Epithelial cell of prostate (primary cell): ENCODE results near the gene ARAP3.

Experiments
- DNase-seq: peaks from one replicate; pipeline ENCODE4 v3.0.0-alpha.2; 2011; ENCODE audit warnings: low read depth, low spot score
- H3K27ac ChIP-seq: fragments of 450-650 bp; 2 replicates; pipeline ENCODE4 v1.5.1; 2017; ENCODE audit warnings: mild to moderate bottlenecking

The ARAP3 gene

DNA sequence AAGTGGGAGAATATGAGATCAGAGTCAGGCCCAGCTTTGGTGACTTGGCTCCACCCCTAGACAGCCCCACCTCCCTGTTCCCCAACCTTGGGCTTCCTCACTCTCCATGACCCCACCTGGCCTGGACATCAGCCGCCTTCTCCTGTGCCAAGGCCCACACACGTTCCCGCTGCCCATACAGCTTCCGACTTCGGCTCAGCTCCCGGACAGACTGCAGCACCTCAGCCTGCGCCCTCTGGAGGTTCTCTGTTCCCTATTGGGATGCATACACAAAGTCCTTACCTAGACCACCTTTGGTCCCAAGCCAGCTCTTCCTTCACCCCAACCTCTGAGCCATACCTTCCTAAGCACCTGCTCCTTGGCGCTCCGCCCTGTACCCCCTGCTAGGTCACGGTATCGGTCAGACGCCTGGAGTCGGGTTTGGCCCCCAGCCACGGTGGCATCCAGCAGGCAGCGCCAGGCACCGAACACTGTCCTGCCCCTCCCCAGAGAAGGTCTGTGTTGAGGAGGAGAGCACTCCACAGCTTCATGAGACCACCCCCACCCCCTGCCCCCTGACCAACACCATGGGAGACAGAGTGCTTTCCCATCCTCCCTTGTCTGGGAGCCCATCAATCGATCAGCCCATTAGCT, 32.9 kb downstream of the ARAP3 start:
- DNase-seq, result no peak

DNA sequence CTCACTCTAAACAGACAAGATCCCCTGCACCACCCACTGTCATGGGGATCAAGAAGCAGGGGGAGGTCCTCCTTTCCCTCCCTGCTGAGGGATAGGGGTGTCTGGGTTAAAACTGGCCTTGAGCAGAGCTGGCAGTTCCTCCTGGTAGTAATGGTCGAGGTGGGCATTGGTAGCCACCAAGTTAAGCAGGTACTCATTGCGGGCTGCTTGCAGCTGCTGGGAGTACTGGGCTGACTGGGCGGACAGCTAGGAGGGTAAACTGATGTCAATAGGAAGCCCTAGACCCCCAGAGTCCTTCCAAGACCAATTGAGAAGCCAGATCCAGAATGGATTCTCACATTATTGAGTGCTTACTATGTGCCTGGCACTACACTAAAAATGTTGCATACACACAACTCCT, 34.2 kb downstream of the ARAP3 start:
- no peak overlapping the region for H3K27ac ChIP-seq
- DNase-seq, result no peak

More for the DNA sequence above, 32.9 kb downstream of the ARAP3 start:
- no peak overlapping the region for H3K27ac ChIP-seq

DNA sequence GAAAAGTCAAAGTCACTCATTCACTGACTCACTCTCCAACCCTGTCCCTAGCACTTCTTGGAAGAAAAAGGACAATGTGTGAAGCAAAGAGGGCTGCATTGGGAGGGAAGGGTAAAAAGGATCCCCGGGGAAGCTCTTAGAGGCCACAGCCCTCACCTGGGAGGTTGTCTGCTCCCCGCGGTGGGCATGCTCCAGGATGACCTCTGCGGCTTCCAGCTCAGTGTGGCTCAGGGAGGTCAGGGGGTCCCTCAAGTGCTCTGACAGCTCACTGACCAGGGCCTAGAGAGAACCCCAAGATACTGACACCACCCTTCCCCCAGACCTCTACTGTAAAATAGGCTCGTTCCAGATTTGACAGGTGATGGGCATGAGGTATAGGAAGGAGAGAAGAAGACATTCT, 34.8 kb downstream of the ARAP3 start:
- no peak for DNase-seq
- no peak overlapping the region for H3K27ac ChIP-seq

DNA sequence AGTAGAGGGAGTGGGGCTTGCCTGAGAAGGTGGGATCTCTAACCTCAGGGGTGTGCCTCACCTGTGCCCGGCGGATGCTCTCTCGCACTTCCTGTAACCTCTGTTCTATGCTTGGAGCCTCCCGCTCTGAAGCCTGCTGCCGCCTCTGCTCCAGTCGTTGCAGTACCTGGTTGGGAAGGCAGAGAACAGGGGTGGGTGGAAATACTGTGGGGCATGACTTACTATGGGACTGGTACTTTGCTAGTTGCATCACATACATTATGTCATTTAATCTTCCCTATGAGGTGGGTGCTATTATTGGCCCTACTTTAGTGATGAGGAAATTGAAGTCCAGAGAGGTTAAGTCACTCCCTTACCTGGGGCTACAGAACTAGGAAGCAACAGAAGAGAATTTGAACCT, 36.0 kb downstream of the ARAP3 start:
- no peak overlapping the region for H3K27ac ChIP-seq
- DNase-seq, result peak; percentile 27

DNA sequence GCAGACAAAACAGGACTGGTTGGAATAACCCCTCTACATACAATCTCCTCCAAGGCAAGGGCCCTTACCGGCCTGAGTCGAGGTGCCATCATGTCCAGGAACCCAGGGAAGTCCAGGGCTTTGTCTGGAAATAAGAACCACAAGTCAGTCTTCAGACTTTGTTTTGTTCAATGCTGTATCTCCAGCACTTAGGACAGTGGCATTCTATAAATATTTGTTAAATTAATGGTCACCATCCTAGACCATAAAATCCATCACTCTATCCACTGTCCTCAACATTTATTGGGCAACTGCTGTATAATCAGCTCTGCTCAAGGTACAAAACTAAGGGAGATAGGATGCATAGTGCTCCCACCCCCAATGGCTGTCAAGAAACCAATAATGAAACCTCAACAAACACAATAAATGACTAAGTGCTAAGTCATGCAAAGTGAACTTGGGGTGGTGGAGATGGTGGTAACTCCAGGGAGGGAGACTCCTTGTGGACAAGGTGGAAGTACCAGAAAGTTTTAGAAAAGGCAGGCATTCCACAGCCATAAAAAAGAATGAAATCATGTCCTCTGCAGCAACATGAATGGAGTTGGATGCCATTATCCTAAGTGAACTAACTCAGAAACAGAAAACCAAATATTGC, 40.3 kb downstream of the ARAP3 start:
- no peak overlapping the region for H3K27ac ChIP-seq
- DNase-seq, result peak; percentile 60

DNA sequence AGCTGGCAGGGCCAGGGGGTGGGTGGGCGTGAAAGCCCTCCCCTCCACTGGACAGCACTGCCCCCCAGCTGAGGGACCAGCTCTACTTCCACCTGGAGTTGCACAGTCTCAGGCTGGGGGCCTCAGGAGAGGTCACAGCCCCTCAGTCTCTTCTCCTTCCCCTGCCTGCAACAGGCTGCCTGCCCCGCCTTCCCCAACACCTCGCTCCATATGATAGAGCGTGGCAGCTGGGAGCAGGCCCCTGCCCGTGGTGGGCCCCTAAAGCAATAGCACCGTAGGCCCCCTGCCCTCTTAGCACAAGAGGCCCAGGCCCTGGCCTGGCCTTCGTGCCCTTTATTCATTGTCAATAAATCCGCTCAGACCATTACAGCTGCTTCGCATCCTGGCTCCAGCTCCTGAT, 41.3 kb downstream of the ARAP3 start:
- no peak overlapping the region for H3K27ac ChIP-seq
- DNase-seq, result no peak

DNA sequence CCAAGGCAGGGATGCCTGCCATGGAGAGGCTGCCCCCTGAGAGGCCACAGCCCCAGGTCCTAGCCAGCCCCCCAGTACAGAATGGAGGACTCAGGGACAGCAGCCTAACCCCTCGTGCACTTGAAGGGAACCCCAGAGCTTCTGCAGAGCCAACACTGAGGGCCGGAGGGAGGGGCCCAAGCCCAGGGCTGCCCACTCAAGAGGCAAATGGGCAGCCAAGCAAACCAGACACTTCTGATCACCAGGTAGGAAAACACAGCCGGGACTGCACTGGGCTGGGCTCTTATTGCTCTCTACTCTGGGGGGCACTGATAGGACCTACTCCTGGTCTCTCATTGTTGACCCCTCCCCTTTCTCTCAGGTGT, 42.0 kb downstream of the ARAP3 start:
- no peak for DNase-seq
- no peak overlapping the region for H3K27ac ChIP-seq

DNA sequence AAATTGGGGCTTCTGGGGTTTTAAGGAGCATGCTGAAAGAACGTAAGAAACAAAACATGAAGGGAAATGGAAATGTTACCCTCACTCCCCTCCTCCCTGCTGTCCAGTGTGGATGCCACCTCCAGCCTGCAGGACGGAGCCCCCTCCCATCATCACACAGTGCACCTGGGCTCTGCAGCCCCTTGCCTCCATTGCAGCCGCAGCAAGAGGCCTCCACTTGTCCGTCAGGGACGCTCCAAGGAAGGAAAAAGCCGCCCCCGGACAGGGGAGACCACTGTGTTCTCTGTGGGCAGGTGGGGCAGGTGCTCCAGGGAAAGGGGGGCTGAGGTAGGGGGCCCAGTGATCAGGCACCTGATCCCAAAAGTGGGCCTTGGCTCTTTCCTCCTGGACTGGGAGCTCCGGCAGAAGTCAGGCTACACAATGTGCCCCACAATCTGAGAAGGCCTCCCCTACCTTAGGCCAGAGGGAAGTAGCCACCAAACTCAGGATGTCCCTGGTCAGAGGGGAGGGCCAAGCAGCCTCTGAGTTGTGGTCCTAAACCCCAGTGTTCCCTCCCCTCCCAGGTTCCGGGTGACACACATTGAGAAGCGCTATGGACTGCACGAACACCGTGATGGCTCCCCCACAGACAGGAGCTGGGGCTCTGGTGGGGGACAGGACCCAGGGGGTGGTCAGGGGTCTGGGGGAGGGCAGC, 42.5 kb downstream of the ARAP3 start:
- DNase-seq, result no peak
- H3K27ac ChIP-seq, result no peak overlapping the region

DNA sequence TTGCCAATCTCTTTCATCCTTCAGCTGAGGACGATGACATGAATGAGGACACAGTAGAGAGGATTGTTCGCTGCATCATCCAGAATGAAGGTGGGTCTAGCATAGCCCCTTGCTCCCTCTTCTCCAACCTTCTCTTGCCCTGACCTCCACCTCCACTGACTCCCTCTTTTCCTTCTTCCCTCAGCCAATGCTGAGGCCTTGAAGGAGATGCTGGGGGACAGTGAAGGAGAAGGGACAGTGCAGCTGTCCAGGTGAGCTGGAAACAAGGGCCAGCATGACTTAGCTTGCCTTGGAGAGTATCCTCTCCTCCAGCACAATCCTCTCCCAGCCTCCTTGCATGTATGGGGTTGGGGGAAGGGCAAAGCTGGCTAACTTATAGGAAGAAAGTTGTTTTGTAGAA, 43.3 kb downstream of the ARAP3 start:
- no peak overlapping the region for H3K27ac ChIP-seq
- no peak for DNase-seq

DNA sequence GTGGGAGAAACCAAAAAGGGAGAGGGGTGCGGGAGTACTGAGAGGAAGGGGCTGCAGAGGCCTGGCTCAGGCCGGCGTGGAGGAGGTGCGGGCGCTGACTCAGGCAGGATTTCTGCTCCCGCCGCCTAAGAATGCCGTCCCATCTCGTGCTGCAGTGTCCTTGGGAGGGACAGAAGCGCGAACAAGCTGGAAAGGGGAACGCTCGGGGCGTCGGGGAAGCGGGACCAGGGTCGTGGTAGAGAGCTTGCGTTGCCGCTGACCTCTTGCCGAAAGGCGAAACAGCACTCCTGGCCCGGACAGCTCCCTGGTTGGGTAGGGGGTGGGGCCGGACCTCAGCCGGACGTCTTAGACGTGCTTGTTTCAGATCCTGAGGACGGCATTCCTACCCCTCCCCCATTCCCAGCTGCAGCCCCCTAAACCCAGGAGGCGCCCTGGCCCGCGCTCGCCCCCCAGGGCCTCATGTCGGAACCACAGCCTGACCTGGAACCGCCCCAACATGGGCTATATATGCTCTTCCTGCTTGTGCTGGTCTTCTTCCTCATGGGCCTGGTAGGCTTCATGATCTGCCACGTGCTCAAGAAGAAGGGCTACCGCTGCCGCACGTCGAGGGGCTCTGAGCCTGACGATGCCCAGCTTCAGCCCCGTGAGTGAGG, 44.1 kb downstream of the ARAP3 start:
- H3K27ac ChIP-seq, result peak overlapping the region; percentile 58
- DNase-seq, result no peak

DNA sequence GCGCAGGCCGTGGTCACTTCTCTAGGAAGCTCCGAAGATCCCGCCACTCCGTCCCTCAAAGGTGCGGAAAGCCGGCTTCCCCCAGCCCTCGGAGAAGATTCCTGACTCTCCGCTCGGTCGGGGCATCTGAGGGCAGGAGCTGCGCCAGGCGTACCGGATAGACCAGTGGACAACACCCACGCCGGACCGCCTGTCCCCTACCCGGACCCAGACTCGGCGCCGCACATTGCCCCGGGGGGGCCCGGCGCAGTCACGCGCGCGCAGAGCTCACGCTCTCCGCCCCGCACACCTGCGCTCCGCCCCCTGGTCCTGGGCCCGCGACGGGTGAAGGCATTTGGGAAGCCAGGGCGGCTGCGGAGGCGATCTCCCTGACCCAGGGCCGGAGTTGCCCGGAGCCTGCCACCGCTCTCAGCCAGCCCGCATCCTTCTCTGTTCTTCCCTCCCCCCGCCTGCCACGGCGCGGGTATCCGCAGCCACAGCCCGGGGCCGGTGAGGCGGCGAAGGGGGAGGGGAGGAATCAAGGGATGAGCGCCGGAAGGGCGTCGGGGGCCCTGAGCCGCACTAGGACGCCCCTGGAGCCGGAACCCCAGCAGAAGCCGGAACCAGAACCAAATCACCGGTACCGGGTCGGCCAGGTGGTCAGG, 44.8 kb downstream of the ARAP3 start:
- DNase-seq, result no peak
- peak overlapping the region; percentile 58 for H3K27ac ChIP-seq

DNA sequence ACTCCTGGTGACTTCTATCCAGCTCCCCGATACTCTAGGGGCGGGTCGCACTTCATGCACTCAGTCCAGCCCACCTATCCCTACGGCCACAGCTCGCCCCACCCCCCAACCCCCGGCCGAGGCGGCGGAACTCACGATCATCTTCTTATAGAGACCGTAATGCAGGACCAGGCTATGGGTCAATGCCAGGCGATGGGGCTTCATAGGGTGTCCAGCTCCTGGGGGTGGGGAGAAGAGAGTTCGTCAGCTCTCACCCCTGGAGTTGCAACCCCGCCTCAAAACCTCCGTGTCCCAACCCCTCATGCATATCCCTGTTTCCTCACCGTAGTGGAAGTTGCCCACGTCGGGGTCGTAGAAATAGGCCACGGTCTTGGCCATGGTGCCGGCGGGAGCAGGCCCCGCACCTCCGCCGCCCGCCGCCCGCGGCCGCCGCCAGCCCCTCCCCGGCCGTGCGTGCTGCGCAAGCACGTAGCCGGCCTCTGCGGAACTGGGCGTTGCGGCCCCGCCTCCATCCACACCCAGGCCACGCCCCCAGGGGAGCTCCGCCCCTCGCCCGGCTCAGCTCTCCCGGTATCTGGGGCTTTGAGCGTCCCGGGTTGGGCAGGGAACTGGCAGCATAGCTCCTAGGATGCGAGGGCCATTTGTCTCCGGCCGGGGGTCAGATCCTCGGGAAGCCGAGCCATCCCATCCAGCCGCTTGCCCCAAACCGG, 45.5 kb downstream of the ARAP3 start, which contains the start of the genes HDAC3 and RELL2:
Gene HDAC3, minus strand, starts transcription at position 437 of the 710 bp plus-strand sequence. Its CDS starts 59 bp downstream, at position 378.
Gene RELL2, plus strand, starts transcription at position 585 of the 710 bp plus-strand sequence. CDS start 1,229 bp downstream, outside the sequence.
- H3K27ac ChIP-seq, result peak within 1 kb of the TSS; percentile 58
- no peak for DNase-seq

DNA sequence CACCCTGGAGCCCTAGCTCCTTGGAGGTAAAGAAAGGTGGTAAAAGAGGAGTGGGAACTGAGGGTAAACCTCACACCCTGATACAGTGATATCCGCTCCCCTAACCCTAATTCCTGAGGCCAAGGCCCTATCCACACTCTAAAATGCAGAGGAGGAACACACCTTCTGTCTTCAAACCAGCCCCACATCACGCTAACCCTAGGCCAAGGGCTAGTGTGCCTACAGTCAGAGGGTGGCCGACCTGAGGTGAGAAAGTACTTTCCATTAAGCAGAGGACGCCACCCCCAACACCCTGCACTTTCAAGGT, 46.0 kb downstream of the ARAP3 start:
- H3K27ac ChIP-seq, result peak overlapping the region; percentile 58
- no peak for DNase-seq

DNA sequence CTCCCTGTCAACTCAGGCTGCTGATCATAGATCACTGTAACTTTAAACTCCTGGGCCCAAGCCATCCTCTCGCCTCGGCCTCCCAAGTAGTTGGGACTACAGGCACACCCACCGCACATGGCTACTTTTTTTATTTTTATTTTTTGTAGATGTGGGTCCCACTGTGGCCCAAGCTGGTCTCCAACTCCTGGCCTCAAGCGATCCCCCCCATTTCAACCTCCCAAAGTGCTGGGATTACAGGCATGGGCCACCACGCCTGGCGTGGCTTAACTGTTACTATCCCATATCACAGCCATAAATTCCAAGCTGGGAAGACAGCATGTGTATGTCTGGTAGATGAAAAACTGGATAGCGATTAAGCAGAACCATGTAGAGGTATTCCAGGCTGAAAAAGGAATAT, 46.4 kb downstream of the ARAP3 start:
- no peak for DNase-seq
- H3K27ac ChIP-seq, result no peak overlapping the region

DNA sequence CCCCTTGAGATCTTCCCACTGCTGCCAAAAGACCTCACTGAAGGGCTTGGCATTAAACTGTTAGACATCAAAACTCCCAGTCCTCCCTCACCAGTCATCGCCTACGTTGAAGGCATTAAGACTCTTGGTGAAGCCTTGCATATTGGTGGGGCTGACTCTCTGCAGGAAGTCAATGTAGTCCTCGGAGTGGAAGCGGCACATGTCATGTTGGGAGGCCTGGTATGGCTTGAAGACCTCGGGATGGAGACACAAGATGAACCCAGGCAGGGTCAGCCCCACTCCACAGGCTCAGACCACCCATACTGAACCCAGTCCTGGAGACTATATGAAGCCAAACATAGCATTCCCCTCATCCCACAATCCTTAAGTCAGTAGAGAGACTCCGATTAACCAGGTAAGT, 47.3 kb downstream of the ARAP3 start:
- DNase-seq, result no peak
- H3K27ac ChIP-seq, result no peak overlapping the region

DNA sequence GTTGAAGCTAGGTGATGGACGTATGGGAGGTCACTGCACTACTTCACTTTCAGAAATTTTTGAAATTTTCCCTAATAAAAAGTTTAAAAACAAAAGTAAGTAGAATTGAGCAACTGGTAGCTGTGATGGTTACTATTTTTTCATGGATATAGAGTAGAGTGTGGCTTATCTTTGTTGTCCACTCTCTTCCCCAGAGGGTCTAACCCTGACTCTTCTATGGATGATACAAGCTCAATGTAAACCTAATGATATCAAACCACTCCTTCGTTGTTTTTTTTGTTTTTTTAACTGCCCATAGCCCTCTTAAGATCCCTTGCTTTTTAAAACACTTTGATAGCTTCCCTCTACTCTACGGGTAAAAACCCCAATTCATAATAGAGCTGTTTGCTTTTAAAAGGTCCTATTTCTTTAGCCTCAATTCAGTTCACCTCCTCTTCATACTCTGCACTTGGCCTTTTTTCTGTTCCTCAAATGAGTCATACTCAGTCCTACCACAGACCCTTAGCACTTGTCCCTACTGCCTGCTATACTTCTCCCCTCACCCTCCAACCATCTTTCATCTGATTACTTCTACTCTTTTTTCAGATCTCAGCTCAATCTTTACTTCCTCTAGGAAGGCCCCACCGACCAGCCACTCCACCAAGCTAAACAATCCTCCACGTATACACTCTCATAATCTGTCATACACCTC, 48.0 kb downstream of the ARAP3 start:
- no peak for DNase-seq
- no peak overlapping the region for H3K27ac ChIP-seq

DNA sequence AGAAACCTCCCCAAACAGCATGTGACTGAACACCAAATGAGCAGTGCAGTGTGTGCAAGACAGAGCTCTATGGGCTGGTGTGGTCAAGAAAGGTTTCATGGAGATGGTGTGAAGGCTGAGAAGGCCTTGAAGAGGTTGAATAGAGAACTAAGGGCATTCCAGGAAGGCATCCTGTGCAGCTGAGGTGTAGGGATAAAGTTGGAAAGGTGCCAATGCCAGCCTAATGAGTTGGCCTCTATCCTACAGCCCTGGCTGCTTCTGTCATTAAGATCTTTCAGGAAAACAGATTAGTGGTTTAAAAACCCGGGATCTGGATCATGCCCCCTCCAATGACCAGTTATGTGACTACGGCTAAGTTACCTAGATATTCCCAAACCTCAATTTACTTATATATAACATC, 49.4 kb downstream of the ARAP3 start:
- no peak for DNase-seq
- no peak overlapping the region for H3K27ac ChIP-seq

DNA sequence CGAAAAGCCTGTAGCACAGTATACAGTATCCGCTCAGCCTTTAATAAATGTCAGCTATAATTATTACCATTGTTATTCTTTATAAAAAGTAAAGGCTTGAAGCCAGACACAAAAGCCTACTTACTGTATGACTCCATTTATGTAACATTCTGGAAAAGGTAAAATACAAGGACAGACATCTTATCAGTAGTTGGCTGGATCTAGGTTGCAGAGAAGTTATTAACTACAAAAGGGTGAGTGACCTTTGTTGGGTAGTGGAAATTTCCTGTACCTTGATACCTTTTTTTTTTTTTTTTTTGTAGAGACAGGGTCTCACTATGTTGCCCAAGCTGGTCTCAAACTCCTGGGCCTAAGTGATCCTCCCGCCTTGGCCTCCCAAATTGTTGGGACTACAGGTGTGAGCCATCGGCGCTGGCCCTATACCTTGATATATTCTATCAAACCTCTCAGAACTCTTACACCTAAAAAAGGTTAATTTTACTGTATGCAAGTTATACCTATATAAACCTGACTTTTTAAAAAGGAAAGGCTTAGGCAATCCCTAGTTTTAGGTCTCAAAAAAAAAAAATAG, 51.4 kb downstream of the ARAP3 start:
- no peak overlapping the region for H3K27ac ChIP-seq
- DNase-seq, result no peak

DNA sequence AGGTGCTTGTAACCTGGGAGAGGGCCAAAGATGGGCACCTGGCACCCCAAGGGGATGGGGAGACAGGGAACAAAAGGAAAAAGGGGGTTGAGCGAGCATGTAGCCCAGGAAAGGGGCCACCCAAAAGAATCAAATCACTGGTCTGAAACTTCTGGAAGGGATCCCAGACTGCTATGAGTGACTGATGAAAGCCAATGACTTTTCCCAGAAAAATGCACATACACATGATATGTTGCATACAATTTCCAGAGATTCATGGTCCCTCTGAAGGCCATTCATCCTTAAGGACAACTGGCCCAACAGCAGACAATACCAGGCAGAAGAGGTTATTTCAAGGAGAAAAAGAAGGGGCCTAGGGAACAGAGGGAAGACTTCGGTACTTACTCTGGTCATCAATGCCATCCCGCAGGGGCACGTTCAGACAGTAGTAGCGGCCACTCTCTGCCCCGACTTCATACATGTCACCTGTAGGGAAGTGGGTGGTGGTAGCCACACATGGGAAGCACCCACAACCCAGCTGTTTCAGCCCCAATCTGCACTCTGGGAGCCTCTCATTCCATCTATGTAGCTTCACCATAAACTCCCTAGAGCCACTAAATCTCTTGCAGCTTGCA, 53.7 kb downstream of the ARAP3 start:
- no peak for DNase-seq
- H3K27ac ChIP-seq, result no peak overlapping the region
